ENCODE data around the gene RAB5IF.

RAB5IF gene

DNA sequence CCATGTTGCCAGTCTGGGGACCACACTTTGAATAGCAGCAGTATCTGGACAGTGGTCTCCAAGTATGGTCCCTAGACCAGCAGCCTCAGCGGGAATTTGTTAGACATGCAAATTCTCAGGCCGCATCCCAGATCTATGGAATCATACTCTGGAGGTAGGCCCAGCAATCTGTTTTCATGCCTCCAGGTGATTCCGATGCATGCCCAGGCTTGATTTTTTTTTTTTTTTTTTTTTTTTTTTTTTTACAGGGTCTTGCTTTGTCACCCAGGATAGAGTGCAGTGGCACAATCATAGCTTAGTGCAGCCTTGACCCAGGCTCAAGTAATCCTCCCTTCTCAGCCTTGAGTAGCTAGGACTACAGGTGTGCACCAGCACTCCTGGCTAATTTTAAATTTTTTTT lies 41.1 kb downstream of the RAB5IF start:
- H3K4me1 ChIP-seq (ENCODE audit: insufficient read depth, low read length), result peaks cover 28% of the 10 kb centered on the region
- DNase-seq, result no peak
- H3K9ac ChIP-seq (ENCODE audit: low read depth, low read length), result peak overlapping the region; percentile 17; the same call in 1 of the 2 replicates
- H3K4me3 ChIP-seq (ENCODE audit: low read depth in 1 of 2, low read length in 2 of 2), result no peak overlapping the region
- H3K36me3 ChIP-seq (ENCODE audit: insufficient read depth, low read length), result no peaks in the 10 kb centered on the region
- no peaks in the 10 kb centered on the region for H4K20me1 ChIP-seq (ENCODE audit: insufficient read depth, low read length)
- ATAC-seq (ENCODE audit: insufficient read depth, low read depth), result no peak
- no peak for TF ChIP-seq EZH2 (IDR thresholded peaks at IDR 0.05; ENCODE audit: borderline replicate concordance, low read depth, low read length, severe bottlenecking)
- TF ChIP-seq, protein P1, sequence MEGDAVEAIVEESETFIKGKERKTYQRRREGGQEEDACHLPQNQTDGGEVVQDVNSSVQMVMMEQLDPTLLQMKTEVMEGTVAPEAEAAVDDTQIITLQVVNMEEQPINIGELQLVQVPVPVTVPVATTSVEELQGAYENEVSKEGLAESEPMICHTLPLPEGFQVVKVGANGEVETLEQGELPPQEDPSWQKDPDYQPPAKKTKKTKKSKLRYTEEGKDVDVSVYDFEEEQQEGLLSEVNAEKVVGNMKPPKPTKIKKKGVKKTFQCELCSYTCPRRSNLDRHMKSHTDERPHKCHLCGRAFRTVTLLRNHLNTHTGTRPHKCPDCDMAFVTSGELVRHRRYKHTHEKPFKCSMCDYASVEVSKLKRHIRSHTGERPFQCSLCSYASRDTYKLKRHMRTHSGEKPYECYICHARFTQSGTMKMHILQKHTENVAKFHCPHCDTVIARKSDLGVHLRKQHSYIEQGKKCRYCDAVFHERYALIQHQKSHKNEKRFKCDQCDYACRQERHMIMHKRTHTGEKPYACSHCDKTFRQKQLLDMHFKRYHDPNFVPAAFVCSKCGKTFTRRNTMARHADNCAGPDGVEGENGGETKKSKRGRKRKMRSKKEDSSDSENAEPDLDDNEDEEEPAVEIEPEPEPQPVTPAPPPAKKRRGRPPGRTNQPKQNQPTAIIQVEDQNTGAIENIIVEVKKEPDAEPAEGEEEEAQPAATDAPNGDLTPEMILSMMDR (IDR thresholded peaks at IDR 0.05; ENCODE audit: borderline replicate concordance, extremely low read depth, low read length, poor library complexity, severe bottlenecking), result no peak
- no peaks in the 10 kb centered on the region for H3K27me3 ChIP-seq (ENCODE audit: insufficient read depth, low read length, poor library complexity)
- peak overlapping the region; percentile 48 for H3K27ac ChIP-seq (ENCODE audit: low read length)
- H2AFZ ChIP-seq (ENCODE audit: low read depth, low read length), result peak overlapping the region; percentile 31; the same call in 1 of the 2 replicates
- H3K9me3 ChIP-seq (ENCODE audit: insufficient read depth, low read length, severe bottlenecking), result no peaks in the 10 kb centered on the region
- H3K4me2 ChIP-seq (ENCODE audit: insufficient read depth, low read length), result peak overlapping the region; percentile 41; the same call in 1 of the 2 replicates
- H3K79me2 ChIP-seq (ENCODE audit: insufficient read depth, low read length), result no peaks in the 10 kb centered on the region

DNA sequence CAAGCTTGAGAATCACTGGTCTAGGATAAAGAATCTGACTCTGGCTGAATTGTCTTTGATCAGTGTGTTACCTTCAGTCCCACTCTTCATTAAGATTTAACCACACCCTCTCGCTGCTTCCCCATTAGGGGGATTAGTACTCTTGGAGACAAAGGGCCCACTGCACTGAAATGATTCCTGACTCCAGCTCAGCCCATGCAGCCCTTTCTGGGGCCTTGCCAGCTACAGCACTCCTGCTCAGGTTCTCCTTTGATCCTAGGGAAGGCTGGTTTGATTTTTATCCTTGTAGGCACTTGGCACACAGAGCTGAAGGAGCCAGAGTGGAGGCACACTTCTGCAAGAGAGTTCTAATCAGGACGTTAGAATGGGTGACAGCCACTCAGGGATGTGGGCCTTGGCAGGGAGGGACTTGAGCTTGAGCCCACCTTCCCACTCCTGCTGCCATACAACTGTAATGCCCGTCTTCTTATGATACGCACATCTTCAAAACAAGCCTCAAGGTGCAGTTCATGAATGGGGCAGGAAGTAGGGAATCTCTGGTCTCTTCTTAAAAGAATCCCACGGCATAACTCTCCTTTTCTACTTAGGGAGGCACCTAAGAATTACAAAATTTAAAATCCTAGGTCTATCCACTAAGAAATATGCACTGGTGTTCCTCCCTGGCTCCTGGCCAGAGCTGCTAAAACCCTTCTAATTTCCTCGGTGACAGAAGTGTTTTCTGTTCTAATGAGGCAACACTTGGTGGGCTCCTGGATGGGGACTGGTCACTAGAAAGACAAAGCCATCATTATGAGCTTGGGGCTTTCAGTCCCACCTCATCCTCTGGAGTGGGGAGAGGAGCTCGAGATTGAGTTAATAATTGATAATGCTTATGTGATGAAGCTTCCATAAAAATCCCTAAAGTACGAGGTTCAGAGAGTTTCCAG lies 41.9 kb downstream of the RAB5IF start:
- no peak for TF ChIP-seq EZH2 (IDR thresholded peaks at IDR 0.05; ENCODE audit: borderline replicate concordance, low read depth, low read length, severe bottlenecking)
- TF ChIP-seq, protein P1 (IDR thresholded peaks at IDR 0.05; ENCODE audit: borderline replicate concordance, extremely low read depth, low read length, poor library complexity, severe bottlenecking), result no peak
- Histone ChIP-seq H3K4me3 (ENCODE audit: low read depth in 1 of 2, low read length in 2 of 2) (no peak overlapping the region), H3K27ac (ENCODE audit: low read length) (peak overlapping the region; percentile 3; the same call in 1 of the 2 replicates), H4K20me1 (ENCODE audit: insufficient read depth, low read length) (no peaks in the 10 kb centered on the region), H3K9ac (ENCODE audit: low read depth, low read length) (no peak overlapping the region), H3K36me3 (ENCODE audit: insufficient read depth, low read length) (no peaks in the 10 kb centered on the region), H3K9me3 (ENCODE audit: insufficient read depth, low read length, severe bottlenecking) (no peaks in the 10 kb centered on the region), H3K79me2 (ENCODE audit: insufficient read depth, low read length) (no peaks in the 10 kb centered on the region), H3K27me3 (ENCODE audit: insufficient read depth, low read length, poor library complexity) (no peaks in the 10 kb centered on the region), H3K4me1 (ENCODE audit: insufficient read depth, low read length) (peaks cover 28% of the 10 kb centered on the region), H2AFZ (ENCODE audit: low read depth, low read length) (no peak overlapping the region), H3K4me2 (ENCODE audit: insufficient read depth, low read length) (no peak overlapping the region)
- ATAC-seq (ENCODE audit: insufficient read depth, low read depth) (no peak), DNase-seq (no peak)

DNA sequence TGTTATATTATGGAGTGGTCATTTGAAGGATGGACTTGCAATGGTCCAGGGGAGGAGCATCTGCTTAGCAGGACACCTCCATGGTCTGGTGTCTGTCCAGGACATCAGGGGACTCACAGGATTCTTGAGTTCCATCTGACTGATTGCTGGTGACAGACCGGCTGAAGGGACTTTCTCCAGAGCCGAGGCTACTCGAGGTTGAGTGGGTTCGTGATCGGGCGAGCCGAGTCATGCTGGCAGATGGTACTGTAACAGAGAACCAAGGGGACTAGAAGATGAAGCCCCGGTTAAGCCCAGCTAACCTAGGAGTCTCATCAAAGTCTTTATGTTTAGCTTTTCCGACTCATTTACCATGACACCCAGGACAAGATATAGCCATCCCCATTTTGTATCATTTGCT lies 47.9 kb downstream of the RAB5IF start:
- H3K27me3 ChIP-seq (ENCODE audit: insufficient read depth, low read length, poor library complexity), result no peaks in the 10 kb centered on the region
- DNase-seq (no peak), ATAC-seq (ENCODE audit: insufficient read depth, low read depth) (no peak)
- H3K27ac ChIP-seq (ENCODE audit: low read length), result no peak overlapping the region
- no peaks in the 10 kb centered on the region for H3K79me2 ChIP-seq (ENCODE audit: insufficient read depth, low read length)
- no peak overlapping the region for H2AFZ ChIP-seq (ENCODE audit: low read depth, low read length)
- no peak overlapping the region for H3K4me2 ChIP-seq (ENCODE audit: insufficient read depth, low read length)
- no peak overlapping the region for H3K4me3 ChIP-seq (ENCODE audit: low read depth in 1 of 2, low read length in 2 of 2)
- H3K9ac ChIP-seq (ENCODE audit: low read depth, low read length), result no peak overlapping the region
- H4K20me1 ChIP-seq (ENCODE audit: insufficient read depth, low read length), result no peaks in the 10 kb centered on the region
- TF ChIP-seq, protein P1 (IDR thresholded peaks at IDR 0.05; ENCODE audit: borderline replicate concordance, extremely low read depth, low read length, poor library complexity, severe bottlenecking), result no peak
- no peak for TF ChIP-seq EZH2 (IDR thresholded peaks at IDR 0.05; ENCODE audit: borderline replicate concordance, low read depth, low read length, severe bottlenecking)
- H3K36me3 ChIP-seq (ENCODE audit: insufficient read depth, low read length), result peaks cover 30% of the 10 kb centered on the region
- peaks cover 9% of the 10 kb centered on the region for H3K4me1 ChIP-seq (ENCODE audit: insufficient read depth, low read length)
- no peaks in the 10 kb centered on the region for H3K9me3 ChIP-seq (ENCODE audit: insufficient read depth, low read length, severe bottlenecking)
